GM19239 (cell line): ENCODE measurements around the gene DNAAF6.

ENCODE experiments used
- DNase-seq: peaks from one replicate; pipeline ENCODE4 v3.0.0; 2011; ENCODE audit warnings: low spot score; ENCODE audit not compliant: insufficient read length
- FAIRE-seq: peaks from 2 replicates; lab custom pipeline; 2011; peaks lifted over from hg19 to GRCh38; lab: Jason Lieb, UNC

The DNAAF6 gene

DNA sequence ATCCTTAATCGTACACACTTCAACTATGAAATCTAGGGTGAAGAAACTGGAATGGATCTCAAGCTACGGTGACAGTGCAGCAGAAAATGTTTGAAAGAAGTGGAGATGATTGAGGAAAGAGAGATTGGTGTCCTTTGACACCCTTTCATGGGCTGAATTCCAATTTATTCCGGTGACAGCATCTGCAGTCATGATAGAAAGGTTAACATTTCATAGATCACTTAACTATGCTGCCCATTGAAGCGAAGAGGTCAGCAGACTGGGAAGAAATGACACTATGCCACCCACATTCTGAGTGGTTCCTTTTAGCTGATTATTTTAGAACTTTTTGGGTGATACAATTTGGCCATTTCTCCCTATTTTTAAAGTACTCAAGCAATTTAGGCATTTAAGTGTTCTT, 82.3 kb downstream of the DNAAF6 start:
- no peak for DNase-seq
- no peak for FAIRE-seq

DNA sequence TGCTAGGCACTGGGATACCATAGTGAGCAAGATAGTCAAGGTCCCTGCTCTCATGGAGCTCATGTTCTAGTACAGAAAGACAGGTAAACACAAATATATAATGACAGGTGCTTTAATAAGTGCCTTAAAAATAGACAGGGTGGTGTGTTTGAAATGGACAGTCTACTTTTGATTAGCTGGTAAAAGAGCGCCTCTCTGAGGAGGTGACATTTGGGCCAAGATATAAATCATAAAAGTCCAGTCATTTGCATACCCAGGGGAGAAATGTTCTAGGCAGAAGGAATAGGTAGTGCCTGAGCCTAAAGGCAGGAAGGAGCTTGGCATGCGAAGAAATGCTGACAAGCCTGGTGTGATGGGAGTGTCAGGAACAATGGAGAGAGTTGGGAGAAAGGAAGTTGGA, 83.6 kb downstream of the DNAAF6 start:
- no peak for DNase-seq
- no peak for FAIRE-seq

GRCh38 chrX:107293056-107293455, 86.6 kb downstream of the DNAAF6 start:
- FAIRE-seq (no peak), DNase-seq (no peak)
